Right forelimb (tissue), 1 donor: Measurements from ENCODE around the gene ZFY.
"Not testable (repeated sequence)": the region's sequence is repeated elsewhere in the genome, so short reads cannot be mapped to it uniquely, and the experiment has no call there.

Source experiments
- DNase-seq: peaks from one replicate; pipeline ENCODE4 v3.0.0-alpha.2; 2018

ZFY gene

GRCh38 chrY:2979283-2979682, 44.1 kb downstream of the ZFY start:
- DNase-seq: no peak

DNA sequence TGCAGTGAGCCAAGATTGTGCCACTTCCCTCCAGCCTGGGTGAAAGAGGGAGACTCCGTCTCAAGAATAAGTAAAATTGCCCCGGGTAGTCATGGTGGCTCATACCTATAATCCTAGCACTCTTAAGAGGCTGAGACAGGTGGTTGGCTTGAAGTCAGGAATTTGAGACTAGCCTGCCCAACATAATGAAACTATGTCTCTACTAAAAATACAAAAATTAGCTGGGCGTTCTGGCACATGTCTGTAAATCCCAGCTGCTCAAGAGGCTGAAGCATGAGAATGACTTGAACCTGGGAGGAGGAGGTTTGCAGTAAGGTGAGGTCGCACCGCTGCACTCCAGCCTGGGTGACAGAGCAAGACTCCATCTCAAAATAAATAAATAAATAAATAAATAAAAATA, 49.3 kb downstream of the ZFY start:
- no peak for DNase-seq

DNA sequence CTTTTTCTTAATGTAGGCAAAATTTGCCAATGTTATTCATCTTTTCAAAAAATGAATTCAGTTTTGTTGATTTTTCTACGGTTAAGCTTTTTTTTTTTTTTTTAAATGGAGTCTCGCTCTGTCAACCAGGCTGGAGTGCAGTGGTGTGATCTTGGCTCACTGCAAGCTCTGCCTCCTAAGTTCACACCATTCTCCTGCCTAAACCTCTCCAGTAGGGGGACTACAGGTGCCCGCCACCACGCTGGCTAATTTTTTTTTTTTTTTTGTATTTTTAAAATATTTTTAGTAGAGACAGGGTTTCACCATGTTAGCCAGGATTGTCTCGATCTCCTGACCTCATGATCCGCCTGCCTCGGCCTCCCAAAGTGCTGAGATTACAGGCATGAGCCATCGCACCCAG, 52.0 kb downstream of the ZFY start:
- not testable (repeated sequence) for DNase-seq

GRCh38 chrY:2997369-2997768, 62.2 kb downstream of the ZFY start:
- not testable (repeated sequence) for DNase-seq

GRCh38 chrY:3002190-3002589, 67.0 kb downstream of the ZFY start:
- no peak for DNase-seq

- no peak for DNase-seq
Measured at GRCh38 chrY:3002680-3003515, 67.7 kb downstream of the ZFY start.

- DNase-seq: no peak
Measured at GRCh38 chrY:3003516-3003830, 68.3 kb downstream of the ZFY start.

DNA sequence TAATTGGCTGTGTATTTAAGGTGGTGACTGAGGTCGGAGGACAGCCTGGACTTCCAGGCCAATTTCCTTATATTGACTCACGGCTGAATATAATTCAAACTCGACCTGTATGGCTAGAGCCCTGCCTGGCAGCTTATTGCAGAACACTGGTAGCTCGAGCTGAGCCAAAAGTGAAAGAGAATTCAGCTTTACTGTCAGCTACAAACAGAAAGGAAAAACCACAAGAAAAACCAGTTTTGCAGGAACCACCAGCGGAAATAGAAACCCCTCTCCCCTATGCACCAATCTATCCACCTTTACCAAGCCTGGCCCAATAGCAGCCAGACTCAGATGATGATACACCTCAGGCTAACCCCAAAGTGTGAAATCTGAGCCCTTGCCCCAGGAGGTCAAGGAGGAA, 68.7 kb downstream of the ZFY start:
- peak; percentile 45 for DNase-seq

DNA sequence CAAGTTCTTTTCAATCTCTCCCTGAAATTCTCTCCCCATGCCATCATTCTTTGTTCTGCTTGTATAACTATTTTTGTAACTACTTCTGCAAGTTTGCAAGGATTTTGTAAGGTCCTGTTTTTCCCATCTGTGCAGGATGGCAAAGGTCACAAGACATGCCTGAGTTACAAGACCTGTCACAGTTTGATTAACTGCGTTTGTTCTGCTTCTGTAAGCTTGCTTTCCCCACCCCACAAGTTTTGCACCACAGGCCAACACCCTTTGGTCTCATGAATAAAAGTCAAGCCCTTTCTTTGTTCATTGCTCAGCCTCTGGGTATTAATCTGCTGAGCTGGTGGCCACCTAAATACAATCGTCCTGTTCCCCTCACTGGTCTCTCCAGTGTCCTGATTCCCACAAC, 70.8 kb downstream of the ZFY start:
- not testable (repeated sequence) for DNase-seq

DNA sequence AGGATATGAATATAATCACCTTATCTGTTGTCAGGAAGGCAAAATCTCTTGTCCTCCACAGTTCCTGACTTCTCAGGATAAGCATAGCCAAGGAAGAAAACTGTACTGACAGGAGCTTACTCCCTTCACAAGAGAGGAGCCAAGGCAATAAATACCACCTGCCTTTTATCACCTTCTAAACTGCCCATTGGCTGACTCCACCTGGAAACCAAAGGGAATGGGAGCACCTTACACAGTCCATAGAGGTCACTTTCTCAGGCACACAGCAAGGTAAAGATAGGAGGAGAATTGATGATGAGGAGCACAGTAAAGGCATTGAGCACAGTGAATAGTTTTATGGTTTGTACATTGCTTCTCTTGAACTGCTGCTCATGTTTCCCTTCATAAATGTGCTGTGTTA, 72.8 kb downstream of the ZFY start:
- no peak for DNase-seq

DNA sequence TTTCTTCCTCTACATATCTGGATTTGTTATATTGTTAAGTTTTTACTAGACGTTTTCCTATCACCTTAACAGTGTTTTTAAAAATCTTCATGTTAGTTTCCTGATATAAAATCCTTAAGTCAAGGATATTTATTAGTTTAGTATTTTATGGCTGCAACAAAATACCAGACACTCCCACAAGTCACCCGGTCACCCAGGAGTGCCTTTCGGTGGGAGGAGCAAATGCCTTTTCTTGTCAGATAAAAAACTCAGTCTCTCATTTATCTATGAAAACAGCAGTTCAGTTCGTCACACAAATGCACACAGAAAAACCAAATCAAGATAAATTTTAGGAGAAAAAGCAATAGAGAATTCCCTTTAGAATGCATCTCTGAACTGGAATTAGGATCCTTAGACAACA, 77.0 kb downstream of the ZFY start:
- DNase-seq: no peak

- DNase-seq: no peak
Measured at GRCh38 chrY:3016594-3016993, 81.4 kb downstream of the ZFY start.

- DNase-seq: no peak
Measured at GRCh38 chrY:3018546-3018945, 83.4 kb downstream of the ZFY start.

GRCh38 chrY:3019584-3019983, 84.4 kb downstream of the ZFY start:
- no peak for DNase-seq

DNA sequence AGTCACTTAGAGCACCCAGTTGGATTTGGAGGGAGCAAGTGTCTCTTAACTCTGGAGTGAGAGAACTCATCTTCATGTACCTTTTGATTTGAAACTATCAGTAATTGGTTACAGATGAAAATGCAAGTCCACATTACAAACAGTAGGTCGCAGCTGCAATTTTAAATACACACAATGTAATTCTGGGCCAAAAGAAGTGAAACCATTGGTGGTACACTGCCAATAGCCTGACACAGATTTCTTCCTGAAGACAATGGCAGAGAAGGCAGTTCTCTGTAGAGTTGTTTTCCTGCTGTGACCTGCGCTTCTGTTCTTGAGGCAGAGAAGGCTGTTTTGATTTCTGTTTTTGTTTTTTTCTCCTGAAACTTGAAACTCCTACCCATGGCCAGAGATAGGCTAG, 86.0 kb downstream of the ZFY start:
- DNase-seq: no peak

GRCh38 chrY:3023606-3024005, 88.4 kb downstream of the ZFY start:
- DNase-seq: no peak

DNA sequence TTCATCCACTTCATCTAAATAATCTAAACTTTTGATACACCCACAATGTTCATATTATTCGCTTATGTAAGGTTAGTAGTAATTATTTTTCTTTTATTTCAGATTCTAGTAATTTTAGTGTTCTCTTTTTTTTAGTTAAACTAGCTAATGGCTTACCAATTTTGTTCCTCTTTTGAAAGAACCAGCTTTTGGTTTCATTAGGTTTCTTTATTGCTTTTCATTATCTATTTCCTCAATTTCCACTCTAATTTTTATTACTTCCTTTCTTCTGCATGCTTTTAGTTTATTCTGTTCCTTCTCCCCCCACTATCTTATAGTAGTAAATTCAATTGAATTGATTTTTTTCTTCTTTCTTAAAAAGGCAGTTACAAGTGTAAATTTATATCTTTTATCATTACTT, 90.2 kb downstream of the ZFY start:
- DNase-seq: no peak
